K562 (cell line): ENCODE data around the gene GPR35. TPM values are rescaled to one million over a fixed set of nuclear protein-coding genes. Genes with fewer than 3 reads are reported as not detected.

Experiments
- ATAC-seq: fragments of 200-7000 bp; cut with Tn5 transposase; 3 replicates; pipeline ENCODE4 v1.9.1; 2020; ENCODE audit warnings: moderate library complexity
- BruUV-seq: library from RNA; stranded (reverse); fragments of 400-500 nt; replicated peaks from 2 replicates; lab custom pipeline; 2021; lab: Mats Ljungman, UMichigan
- CTCF ChIA-PET: fragments of 300-600 bp; formaldehyde crosslinking; extraction: SDS; loops from one replicate; lab custom pipeline; 2021; ENCODE audit warnings: low intra/inter-chr PET ratio; lab: Yijun Ruan, JAX
- POLR2A ChIA-PET: fragments of 300-600, 350-650 bp; sonication (Branson Sonifier 250); formaldehyde crosslinking; extraction: SDS; loops from one replicate; lab custom pipeline; 2021; ENCODE audit warnings: antibody characterized with exemption, inconsistent platforms; lab: Yijun Ruan, JAX
- DNase-seq, 4 experiments: peaks; one replicate each; pipeline versions ENCODE4 v3.0.0 to v3.0.0-alpha.2; 2011 to 2018; ENCODE audit warnings: low spot score in 3 of 4, mixed read lengths in 3 of 4; ENCODE audit errors: extremely low read depth in 1 of 4
- FAIRE-seq: peaks from 2 replicates; lab custom pipeline; 2011; peaks lifted over from hg19 to GRCh38; lab: Jason Lieb, UNC
- H2AFZ ChIP-seq: 2 replicates; pipeline ENCODE4 v1.6.0; 2011; ENCODE audit warnings: low read depth, low read length, control low read depth, inconsistent platforms
- H3K27ac ChIP-seq: fragments of 200-600 bp; 3 replicates; pipeline ENCODE4 v1.8.0; 2011; ENCODE audit warnings: low read depth, mild to moderate bottlenecking, control low read depth, inconsistent platforms, low read length, moderate library complexity, mixed read lengths; ENCODE audit errors: extremely low read depth
- H3K27me3 ChIP-seq, 2 experiments: fragments of 300-600 bp in 1 of 2; 2 replicates in 1 of 2; 3 replicates in 1 of 2; pipeline versions ENCODE4 v1.6.0 to v1.8.0; 2011; ENCODE audit warnings: inconsistent platforms in 2 of 2, low read length in 2 of 2, mild to moderate bottlenecking in 1 of 2, mixed read lengths in 1 of 2, moderate library complexity in 1 of 2; ENCODE audit not compliant: control insufficient read depth in 2 of 2, insufficient read depth in 2 of 2
- H3K36me3 ChIP-seq: fragments of 300-600 bp; 3 replicates; pipeline ENCODE4 v1.8.0; 2011; ENCODE audit warnings: mild to moderate bottlenecking, low read length, inconsistent platforms; ENCODE audit not compliant: control insufficient read depth, insufficient read depth
- H3K4me1 ChIP-seq, 2 experiments: fragments of 200-600 bp in 1 of 2; replicated peaks in 1 of 2; 2 replicates in 1 of 2; 3 replicates in 1 of 2; pipeline versions ENCODE4 v1.5.1 to v1.8.0; 2011; ENCODE audit warnings: inconsistent platforms in 2 of 2, low read length in 2 of 2, mild to moderate bottlenecking in 1 of 2, mixed read lengths in 1 of 2, moderate library complexity in 1 of 2; ENCODE audit not compliant: control insufficient read depth in 2 of 2, insufficient read depth in 2 of 2
- H3K4me2 ChIP-seq: 2 replicates; pipeline ENCODE4 v1.6.1; 2011; ENCODE audit warnings: low read length, control low read depth, inconsistent platforms, mixed read lengths; ENCODE audit not compliant: insufficient read depth
- H3K4me3 ChIP-seq: fragments of 200-600 bp; sonication (generic), shearing (Covaris generic); 2 replicates; pipeline ENCODE4 v1.5.1; 2016; ENCODE audit warnings: control low read depth, inconsistent platforms
- H3K79me2 ChIP-seq: fragments of 200-600 bp; 3 replicates; pipeline ENCODE4 v1.8.0; 2011; ENCODE audit warnings: low read length, inconsistent platforms; ENCODE audit not compliant: control insufficient read depth, insufficient read depth
- H3K9ac ChIP-seq, 2 experiments: 2 replicates each; pipeline versions ENCODE4 v1.6.0 to v1.6.1; 2011; ENCODE audit warnings: low read depth in 2 of 2, low read length in 2 of 2, control low read depth in 1 of 2, inconsistent platforms in 1 of 2, mild to moderate bottlenecking in 1 of 2, mixed read lengths in 1 of 2; ENCODE audit not compliant: insufficient read depth in 1 of 2
- H3K9me1 ChIP-seq: one replicate; pipeline ENCODE4 v1.6.0; 2011; ENCODE audit warnings: inconsistent platforms, mild to moderate bottlenecking, low read length, moderate library complexity; ENCODE audit not compliant: control insufficient read depth, insufficient read depth
- H3K9me3 ChIP-seq: replicated peaks from 2 replicates; pipeline ENCODE4 v1.5.1; 2011; ENCODE audit warnings: low read depth, low read length, inconsistent platforms; ENCODE audit not compliant: control insufficient read depth, insufficient read depth
- H4K20me1 ChIP-seq: replicated peaks from 2 replicates; pipeline ENCODE4 v1.6.1; 2011; ENCODE audit warnings: low read length, inconsistent platforms, mixed read lengths; ENCODE audit not compliant: control insufficient read depth, insufficient read depth
- DNMT1 ChIP-seq: fragments of 450-650 bp; IDR thresholded peaks from 2 replicates; pipeline ENCODE4 v1.6.1; 2016; ENCODE audit warnings: antibody characterized with exemption, mild to moderate bottlenecking
- GATAD2B ChIP-seq: fragments of 450-650 bp; IDR thresholded peaks from 2 replicates; pipeline ENCODE4 v1.6.1; 2017; ENCODE audit warnings: mild to moderate bottlenecking, borderline replicate concordance
- KDM1A ChIP-seq, 2 experiments: fragments of 450-650 bp; IDR thresholded peaks; 2 replicates each; pipeline ENCODE4 v1.6.1; 2016; ENCODE audit warnings: mild to moderate bottlenecking in 2 of 2
- MIER1 ChIP-seq: fragments of 450-650 bp; IDR thresholded peaks from 2 replicates; pipeline ENCODE4 v1.6.1; 2016; ENCODE audit warnings: antibody characterized with exemption, mild to moderate bottlenecking, low read depth
- NR1H2 ChIP-seq: sonication (generic); formaldehyde crosslinking; IDR thresholded peaks from 2 replicates; pipeline ENCODE4 v1.4.0; 2020; ENCODE audit warnings: mild to moderate bottlenecking, missing genetic modification reagents
- RFX1 ChIP-seq: fragments of 450-650 bp; IDR thresholded peaks from 2 replicates; pipeline ENCODE4 v1.6.1; 2016; ENCODE audit warnings: mild to moderate bottlenecking, moderate library complexity
- TAF1 ChIP-seq: IDR thresholded peaks from 2 replicates; pipeline ENCODE4 v1.6.1; 2011; ENCODE audit warnings: mild to moderate bottlenecking, low read length, moderate library complexity; ENCODE audit not compliant: insufficient read depth, control insufficient read depth, severe bottlenecking; ENCODE audit errors: extremely low read depth
- TSC22D4 ChIP-seq: fragments of 450-650 bp; IDR thresholded peaks from 2 replicates; pipeline ENCODE4 v1.6.1; 2016; ENCODE audit warnings: missing genetic modification characterization, missing biosample characterization, control low read depth
- ZNF23 ChIP-seq: fragments of 250-450 bp; sonication (Bioruptor Pico); IDR thresholded peaks from 2 replicates; pipeline ENCODE4 v1.4.0; 2020; ENCODE audit warnings: mild to moderate bottlenecking
- ZNF584 ChIP-seq: fragments of 200-800 bp; sonication (Bioruptor generic); IDR thresholded peaks from 2 replicates; pipeline ENCODE4 v1.6.1; 2016; ENCODE audit warnings: low read depth, mild to moderate bottlenecking, missing genetic modification characterization, missing compliant biosample characterization
- WGBS: fragments of 100-300 bp; shearing (Covaris generic); methylation state at CpG from one replicate; pipeline ENCODE4 v1.1.6; 2016; ENCODE audit warnings: low coverage, mixed read lengths; ENCODE audit not compliant: insufficient coverage; ENCODE audit errors: missing lambda C conversion rate; 5-methylcytosine and 5-hydroxymethylcytosine counted together
- in situ Hi-C: fragments of 300-500 bp; cut with MboI; formaldehyde crosslinking; loops from 4 replicates; pipeline ENCODE4 v1.15.0; 2018; ENCODE audit warnings: inconsistent platforms, mixed read lengths
- intact Hi-C: fragments of 100-400 bp; cut with micrococcal nuclease; formaldehyde crosslinking; loops from 2 replicates; pipeline ENCODE4 v1.14.2; 2022
- polyA plus RNA-seq, 8 experiments: library from polyadenylated mRNA; depleted of rRNA in 4 of 8; stranded (reverse) in 5 of 8; unstranded in 3 of 8; fragments of >200 nt; fragmentation: Nextera tagmentation in 2 of 8; fragmentation: Illumina TruSeq in 1 of 8; extraction: Ambion mirVana in 2 of 8; extraction: Trizol in 1 of 8; gene quantifications; 2 replicates each; pipeline versions ENCODE4 v1.2.1 to v1.2.3, GENCODE V29; 2011 to 2014; ENCODE audit warnings: inconsistent platforms in 1 of 8, missing spikeins in 1 of 8
- total RNA-seq, 7 experiments: library from RNA; depleted of rRNA in 6 of 7; stranded (reverse); fragments of >200 nt in 6 of 7; fragmentation: Illumina TruSeq in 2 of 7; extraction: Trizol in 2 of 7; gene quantifications; 2 replicates each; pipeline versions ENCODE4 v1.2.1 to v1.2.3, GENCODE V29; 2011 to 2021; ENCODE audit warnings: low replicate concordance in 1 of 7
- TF ChIP-seq, protein P1 (sequence below): fragments of 250-450 bp; sonication (Bioruptor Pico); IDR thresholded peaks from 2 replicates; pipeline ENCODE4 v1.5.0; 2020; ENCODE audit warnings: mild to moderate bottlenecking
- TF ChIP-seq, protein P2 (sequence below): sonication (generic); formaldehyde crosslinking; IDR thresholded peaks from 2 replicates; pipeline ENCODE4 v1.8.0; 2022; ENCODE audit warnings: mild to moderate bottlenecking, missing genetic modification reagents
- TF ChIP-seq, protein P3 (sequence below), 3 experiments: fragments of 200-800 bp in 1 of 3; sonication (Bioruptor generic) in 1 of 3; sonication (generic) in 1 of 3; formaldehyde crosslinking in 1 of 3; IDR thresholded peaks; 2 replicates each; pipeline versions ENCODE4 v1.6.1 to v1.8.0; 2016 to 2022; ENCODE audit warnings: mild to moderate bottlenecking in 2 of 3, missing compliant biosample characterization in 2 of 3, missing genetic modification characterization in 2 of 3, missing genetic modification reagents in 1 of 3

GPR35 gene
- total and polyA plus RNA-seq, 9 of the 15 experiments (the other 6 are each of a cell fraction or from before 2014, with no cell fraction given): 0.04 to 0.50 (median 0.29) TPM; not detected in 3

DNA sequence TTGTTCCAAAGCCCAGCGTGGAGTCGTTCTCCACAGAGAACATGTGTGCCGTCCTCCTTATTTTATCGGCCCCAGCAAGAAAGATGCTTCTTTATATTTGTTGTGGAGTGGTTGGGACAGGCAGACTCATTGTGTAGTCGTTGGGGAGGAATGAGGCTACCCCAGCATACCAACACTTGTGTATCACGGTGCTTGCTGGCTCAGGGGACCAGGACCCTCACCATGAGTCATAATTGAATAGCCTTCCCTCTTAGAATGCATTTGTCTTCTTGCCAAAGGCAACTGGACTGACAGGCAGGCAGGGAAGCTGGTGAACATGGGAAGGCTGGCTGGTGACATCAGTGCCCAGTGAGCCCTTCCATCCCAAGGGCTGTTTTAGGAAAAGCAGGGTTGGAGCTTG, 34.1 kb upstream of the GPR35 start:
- H3K4me3 ChIP-seq: no peak overlapping the region
- BruUV-seq: no TSS peak
- 82% methylated on average over 6 of the region's 6 CpGs for WGBS
- no peak overlapping the region for H3K9ac ChIP-seq
- no peak for ATAC-seq
- peaks cover 29% of the 10 kb centered on the region; the same call in 2 of the 3 replicates for H3K36me3 ChIP-seq
- H3K9me3 ChIP-seq: no peaks in the 10 kb centered on the region
- CTCF ChIA-PET: no interaction called here
- FAIRE-seq: no peak
- intact Hi-C loops (no loop called here), in situ Hi-C loops (no loop called here)
- no peak for DNase-seq
- H3K4me2 ChIP-seq: no peak overlapping the region
- no peaks in the 10 kb centered on the region; the same call in 1 of the 2 replicates for H4K20me1 ChIP-seq
- TF ChIP-seq ZNF584 (no peak), TAF1 (no peak), TSC22D4 (tag) (no peak)
- no peaks in the 10 kb centered on the region for H3K27me3 ChIP-seq
- H3K9me1 ChIP-seq: no peaks in the 10 kb centered on the region
- H2AFZ ChIP-seq: no peak overlapping the region
- H3K27ac ChIP-seq: no peak overlapping the region
- POLR2A ChIA-PET: no interaction called here
- peaks cover 4 to 49% of the 10 kb centered on the region in 2 experiments; a peak in 4 of 5 replicates for H3K4me1 ChIP-seq
- H3K79me2 ChIP-seq: peaks cover 21% of the 10 kb centered on the region

DNA sequence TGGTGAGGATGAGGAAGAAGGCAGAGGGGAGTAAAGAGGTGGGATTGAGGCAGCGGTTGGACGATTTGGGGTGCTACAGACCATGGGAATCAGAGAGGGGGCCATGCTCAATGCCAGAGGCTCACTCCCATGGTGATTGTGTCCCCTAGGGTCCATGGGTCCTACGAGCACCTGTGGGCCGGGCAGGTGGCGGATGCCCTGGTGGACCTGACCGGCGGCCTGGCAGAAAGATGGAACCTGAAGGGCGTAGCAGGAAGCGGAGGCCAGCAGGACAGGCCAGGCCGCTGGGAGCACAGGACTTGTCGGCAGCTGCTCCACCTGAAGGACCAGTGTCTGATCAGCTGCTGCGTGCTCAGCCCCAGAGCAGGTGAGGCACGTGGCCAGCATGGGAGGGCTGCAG, 33.5 kb upstream of the GPR35 start:
- H3K36me3 ChIP-seq: peaks cover 30% of the 10 kb centered on the region; the same call in 2 of the 3 replicates
- BruUV-seq: no TSS peak
- no peak for FAIRE-seq
- H4K20me1 ChIP-seq: no peaks in the 10 kb centered on the region
- no peak overlapping the region for H3K4me3 ChIP-seq
- ChIA-PET CTCF (no interaction called here), POLR2A (no interaction called here)
- H3K4me1 ChIP-seq: peaks cover 4 to 50% of the 10 kb centered on the region in 2 experiments; a peak in 4 of 5 replicates
- no peaks in the 10 kb centered on the region for H3K9me1 ChIP-seq
- intact Hi-C loops: no loop called here
- no peak for ATAC-seq
- in situ Hi-C loops: no loop called here
- peaks cover 21% of the 10 kb centered on the region for H3K79me2 ChIP-seq
- H3K9me3 ChIP-seq: no peaks in the 10 kb centered on the region
- no peaks in the 10 kb centered on the region for H3K27me3 ChIP-seq
- no peak overlapping the region for H2AFZ ChIP-seq
- 95% methylated on average over 7 of the region's 13 CpGs for WGBS
- H3K9ac ChIP-seq: peak overlapping the region in 1 of 2 experiments; percentile 17; a peak in 1 of 4 replicates
- H3K4me2 ChIP-seq: no peak overlapping the region
- no peak overlapping the region for H3K27ac ChIP-seq
- DNase-seq: no peak
- TF ChIP-seq NR1H2: no peak
- TF ChIP-seq RFX1: no peak
- no peak for TF ChIP-seq MIER1
- TF ChIP-seq, protein P1, sequence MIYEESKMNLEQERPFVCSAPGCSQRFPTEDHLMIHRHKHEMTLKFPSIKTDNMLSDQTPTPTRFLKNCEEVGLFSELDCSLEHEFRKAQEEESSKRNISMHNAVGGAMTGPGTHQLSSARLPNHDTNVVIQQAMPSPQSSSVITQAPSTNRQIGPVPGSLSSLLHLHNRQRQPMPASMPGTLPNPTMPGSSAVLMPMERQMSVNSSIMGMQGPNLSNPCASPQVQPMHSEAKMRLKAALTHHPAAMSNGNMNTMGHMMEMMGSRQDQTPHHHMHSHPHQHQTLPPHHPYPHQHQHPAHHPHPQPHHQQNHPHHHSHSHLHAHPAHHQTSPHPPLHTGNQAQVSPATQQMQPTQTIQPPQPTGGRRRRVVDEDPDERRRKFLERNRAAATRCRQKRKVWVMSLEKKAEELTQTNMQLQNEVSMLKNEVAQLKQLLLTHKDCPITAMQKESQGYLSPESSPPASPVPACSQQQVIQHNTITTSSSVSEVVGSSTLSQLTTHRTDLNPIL (CRISPR knock-in tag): no peak
- no peak for TF ChIP-seq DNMT1
- TF ChIP-seq, protein P2, sequence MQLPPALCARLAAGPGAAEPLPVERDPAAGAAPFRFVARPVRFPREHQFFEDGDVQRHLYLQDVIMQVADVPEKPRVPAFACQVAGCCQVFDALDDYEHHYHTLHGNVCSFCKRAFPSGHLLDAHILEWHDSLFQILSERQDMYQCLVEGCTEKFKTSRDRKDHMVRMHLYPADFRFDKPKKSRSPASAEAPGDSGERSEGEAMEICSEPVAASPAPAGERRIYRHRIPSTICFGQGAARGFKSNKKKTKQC (CRISPR knock-in tag): no peak
- no peak for TF ChIP-seq ZNF23
- TF ChIP-seq, protein P3, sequence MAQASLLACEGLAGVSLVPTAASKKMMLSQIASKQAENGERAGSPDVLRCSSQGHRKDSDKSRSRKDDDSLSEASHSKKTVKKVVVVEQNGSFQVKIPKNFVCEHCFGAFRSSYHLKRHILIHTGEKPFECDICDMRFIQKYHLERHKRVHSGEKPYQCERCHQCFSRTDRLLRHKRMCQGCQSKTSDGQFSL (CRISPR knock-in tag; IDR thresholded peaks at IDR 0.05): no peak
- TF ChIP-seq, protein P3 (tag; IDR thresholded peaks at IDR 0.05): no peak
- TF ChIP-seq GATAD2B: no peak
- no peak for TF ChIP-seq KDM1A (IDR thresholded peaks at IDR 0.05)
